GM18502 (cell line): ENCODE results near the gene SRGAP2C.
"Not testable (repeated sequence)": the region's sequence is repeated elsewhere in the genome, so short reads cannot be mapped to it uniquely, and the experiment has no call there.

ENCODE experiments used
- ATAC-seq: cut with Tn5 transposase; IDR thresholded peaks from one replicate; pipeline ENCODE4 v1.9.1; 2021; ENCODE audit warnings: mild to moderate bottlenecking; ENCODE audit not compliant: unreplicated experiment, poor library complexity

SRGAP2C gene

DNA sequence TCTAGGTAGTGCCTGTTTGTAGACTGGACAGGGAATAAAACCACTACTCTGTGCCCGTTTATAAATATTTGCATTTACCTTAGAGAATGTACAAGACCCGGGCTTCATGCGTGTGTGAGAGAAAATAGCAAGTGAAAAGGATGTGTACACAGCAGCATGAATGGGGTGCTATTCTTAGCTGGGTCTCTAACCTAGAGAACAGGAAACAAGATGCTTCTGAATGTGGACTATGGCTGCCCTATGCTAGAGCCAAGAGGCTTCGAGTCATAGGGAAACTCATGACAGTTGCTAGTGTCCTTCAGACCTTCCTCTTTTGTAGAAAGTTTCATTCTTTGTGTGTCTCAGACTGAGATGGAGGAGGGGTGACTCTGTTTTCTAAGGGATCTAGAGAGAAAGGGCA, 39.9 kb downstream of the SRGAP2C start:
- ATAC-seq, result peak; percentile 97

DNA sequence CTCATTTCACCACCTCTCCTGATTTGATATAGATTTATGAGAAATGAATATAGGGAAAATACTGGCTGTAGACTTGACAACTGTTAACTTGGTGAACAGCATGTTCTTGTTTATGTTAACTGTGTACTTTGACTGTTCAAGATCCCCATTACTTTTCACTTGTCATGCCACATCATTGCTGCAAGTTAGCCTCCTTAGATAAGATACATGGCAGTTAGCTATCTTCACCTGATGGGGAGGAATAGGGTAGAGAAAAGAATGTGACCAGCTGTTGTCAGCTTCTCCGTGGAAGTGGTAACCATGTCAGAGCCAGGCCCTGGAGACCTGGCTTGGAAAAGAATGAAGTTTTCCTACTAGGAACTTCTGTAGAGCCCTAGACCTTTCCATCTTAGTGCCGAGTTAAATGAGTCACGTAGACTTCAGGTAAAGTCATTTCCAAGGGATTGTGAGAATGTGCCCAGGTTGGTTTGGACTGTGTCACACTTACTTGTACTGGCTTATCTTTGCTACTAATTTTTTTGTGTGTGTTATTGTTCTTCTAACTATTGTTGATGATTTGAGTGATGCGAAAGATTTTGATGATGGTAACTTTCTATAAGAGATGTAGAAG, 41.6 kb downstream of the SRGAP2C start:
- ATAC-seq, result not testable (repeated sequence)

DNA sequence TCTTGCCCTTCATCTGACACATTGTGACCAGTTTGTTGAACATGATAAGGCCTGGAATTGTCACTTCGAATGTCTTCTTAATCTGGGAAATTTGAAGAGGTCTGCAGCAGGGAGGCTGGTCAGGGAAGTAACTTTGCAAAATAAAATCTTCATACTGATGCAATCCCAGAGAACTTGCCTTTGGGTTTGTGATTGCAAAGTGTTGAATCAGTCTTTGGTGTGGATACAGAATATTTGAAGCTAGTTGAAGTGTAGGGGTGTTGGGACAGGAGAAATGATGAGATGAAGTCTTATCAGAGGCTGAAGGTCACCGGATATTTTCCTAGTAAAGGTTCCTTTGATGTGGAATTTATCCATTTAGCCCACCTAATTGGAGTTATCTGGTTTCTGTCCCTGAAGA, 42.1 kb downstream of the SRGAP2C start:
- not testable (repeated sequence) for ATAC-seq

DNA sequence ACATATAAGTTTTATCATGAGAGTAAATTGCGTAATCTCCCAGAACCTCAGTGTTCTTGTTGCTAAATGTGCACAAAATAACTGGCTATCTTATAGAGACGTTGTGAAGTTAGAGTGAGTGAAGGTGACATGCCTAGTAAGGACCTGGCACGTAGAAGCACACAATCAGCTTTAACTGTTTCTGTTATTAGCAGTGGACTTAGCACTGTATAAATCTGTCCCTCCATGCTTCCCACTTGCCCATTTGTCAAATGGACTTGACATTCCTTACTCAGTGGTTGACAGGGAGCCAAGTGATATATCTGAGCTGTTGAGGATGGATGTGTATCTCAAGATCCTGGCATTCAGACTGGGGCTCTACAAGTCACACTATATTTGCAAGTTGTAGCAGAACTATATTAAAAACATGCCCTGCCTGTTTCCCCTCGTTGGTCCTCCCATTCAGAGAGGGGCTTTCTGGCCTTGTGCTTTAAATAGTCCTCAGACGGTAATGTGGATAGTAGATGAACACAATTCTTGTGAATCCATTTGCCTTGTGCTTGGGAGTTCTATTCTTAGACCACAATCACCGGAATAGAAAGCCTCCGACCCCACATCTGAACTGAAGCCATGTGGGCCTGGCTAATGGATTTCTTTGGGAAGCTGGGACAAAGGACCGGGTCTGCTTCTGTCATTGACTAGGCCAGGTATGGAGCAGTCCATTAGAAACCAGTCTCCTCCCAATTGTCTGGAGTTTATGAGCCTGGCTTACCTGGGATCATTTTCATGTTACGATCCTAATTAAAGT, 43.0 kb downstream of the SRGAP2C start:
- ATAC-seq, result not testable (repeated sequence)

DNA sequence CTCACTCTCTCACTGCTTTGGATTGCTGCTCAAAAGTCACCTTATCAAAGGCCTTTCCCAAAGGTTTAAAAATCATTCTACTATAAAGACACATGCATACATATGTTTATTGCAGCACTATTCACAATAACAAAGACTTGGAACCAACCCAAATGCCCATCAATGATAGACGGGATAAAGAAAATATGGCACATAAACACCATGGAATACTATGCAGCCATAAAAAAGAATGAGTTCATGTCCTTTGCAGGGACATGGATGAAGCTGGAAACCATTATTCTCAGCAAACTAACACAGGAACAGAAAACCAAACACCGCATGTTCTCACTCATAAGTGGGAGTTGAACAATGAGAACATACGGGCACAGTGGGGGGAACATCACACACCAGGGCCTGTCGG, 45.9 kb downstream of the SRGAP2C start:
- ATAC-seq, result not testable (repeated sequence)

DNA sequence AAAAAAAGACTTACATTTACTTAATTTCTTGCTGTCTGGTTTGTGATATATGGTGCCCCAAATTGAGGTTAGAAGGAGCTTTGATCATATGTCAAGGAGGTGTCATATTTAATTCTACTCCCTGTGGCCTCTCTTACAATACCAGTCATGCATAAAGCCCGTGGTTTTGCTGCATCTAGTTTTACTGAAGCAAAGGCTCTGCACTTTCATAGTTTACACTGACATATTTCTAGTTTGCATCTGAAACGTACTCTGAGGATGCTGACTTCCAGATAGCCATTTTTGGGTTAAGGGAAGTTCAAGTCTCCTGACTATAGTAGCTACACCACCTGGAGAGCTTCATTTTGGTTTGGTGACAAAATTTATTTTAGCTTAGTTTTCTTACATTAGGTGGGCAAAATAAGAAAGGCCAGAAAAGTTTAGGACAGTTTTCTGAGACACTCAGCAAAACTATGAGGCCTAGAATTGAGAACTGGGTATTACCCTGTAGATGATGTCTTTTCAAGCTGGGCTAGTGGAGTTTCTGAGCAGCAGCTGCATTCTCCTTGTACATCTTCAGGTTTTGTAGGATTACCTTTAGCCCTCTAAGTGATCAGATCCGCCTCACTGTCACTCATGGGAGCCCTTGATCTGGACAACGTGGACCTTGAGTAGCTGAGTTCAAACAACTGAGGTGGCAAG, 47.8 kb downstream of the SRGAP2C start:
- ATAC-seq, result peak; percentile 82

DNA sequence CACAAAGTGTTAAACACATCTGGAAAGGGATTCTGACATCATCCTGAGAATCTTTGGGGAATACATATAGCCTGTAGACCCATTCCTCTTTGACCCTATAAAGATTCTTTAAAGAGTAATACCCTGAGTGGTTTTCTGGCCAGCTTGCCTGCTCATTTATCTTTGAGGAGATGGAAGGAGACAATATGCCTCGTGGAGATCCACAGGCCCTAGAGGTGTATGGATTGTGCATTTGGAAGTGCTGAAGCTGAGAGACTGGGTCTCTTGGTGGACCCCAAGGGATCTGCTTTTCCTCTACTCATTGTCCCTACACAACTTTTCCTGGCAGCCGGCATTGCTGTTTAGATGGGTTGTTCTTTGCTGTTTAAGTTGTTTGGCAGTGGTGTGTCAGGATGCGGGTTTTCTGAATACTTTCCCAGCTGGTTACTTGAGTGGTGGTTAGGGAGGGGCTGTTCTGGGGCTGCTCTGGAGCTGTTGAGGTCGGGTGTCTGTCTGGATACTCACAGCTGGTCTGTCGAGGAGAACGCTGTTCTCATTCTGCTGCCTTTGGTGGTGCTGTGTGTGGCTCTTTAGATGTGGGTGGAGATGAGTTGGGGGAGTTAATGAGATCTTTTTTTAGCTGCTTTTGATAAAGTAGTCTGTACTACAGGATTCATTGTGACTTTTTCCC, 49.5 kb downstream of the SRGAP2C start:
- not testable (repeated sequence) for ATAC-seq

DNA sequence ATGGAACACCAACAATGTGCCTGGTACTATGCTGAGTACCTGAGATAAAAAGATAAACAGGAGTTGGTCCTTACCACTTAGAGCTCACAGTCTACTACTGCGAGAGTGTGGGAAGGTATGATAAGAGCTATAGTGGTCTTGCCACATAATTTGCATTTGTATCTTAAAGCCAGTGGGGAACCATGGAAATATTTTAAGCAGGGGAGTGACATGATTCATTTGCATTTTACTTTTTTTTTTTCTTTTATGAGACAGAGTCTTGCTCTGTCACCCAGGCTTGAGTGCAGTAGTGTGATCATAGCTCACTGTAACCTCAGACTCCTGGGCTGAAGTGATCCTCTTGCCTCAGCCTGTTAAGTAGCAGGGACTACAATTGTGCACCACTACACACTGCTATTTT, 53.6 kb downstream of the SRGAP2C start:
- peak; percentile 95 for ATAC-seq

DNA sequence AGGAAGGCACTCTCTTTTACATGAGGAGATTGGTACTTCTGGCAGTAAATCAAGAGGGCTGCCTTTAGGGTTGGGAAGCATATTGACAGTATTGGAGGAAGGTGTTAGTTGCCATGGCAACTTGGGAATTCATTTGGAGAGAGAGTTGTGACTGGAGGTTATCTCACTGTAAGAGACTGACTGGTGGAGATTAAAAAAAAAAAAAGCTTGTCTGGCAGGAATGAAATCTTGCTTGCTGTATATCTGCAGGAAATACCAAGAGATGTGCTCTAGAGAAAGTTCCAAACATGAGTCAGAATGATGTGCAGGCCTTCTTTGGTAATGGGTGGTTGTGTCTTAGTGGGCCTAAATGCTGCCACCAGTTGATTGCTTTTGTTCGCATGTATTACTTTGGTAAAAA, 59.1 kb downstream of the SRGAP2C start:
- ATAC-seq, result not testable (repeated sequence)

DNA sequence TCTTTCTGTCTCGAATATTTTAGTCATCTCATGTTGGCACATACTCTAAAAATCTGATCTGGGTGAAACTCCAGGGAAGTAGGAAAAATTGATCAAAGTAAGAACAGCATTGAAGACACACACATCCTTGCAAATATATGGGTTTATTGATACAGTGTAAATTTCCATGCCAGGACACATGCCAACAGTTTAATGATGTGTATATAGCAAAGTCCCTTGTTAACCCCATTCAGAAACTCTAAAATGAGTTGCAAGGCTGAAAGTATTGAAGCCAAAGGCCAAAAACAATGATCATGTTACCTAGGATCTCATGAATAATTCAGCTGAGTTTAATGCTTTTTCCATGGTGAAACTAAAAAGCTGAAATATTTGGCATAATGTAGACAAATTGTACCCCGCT, 61.6 kb downstream of the SRGAP2C start:
- ATAC-seq, result not testable (repeated sequence)

DNA sequence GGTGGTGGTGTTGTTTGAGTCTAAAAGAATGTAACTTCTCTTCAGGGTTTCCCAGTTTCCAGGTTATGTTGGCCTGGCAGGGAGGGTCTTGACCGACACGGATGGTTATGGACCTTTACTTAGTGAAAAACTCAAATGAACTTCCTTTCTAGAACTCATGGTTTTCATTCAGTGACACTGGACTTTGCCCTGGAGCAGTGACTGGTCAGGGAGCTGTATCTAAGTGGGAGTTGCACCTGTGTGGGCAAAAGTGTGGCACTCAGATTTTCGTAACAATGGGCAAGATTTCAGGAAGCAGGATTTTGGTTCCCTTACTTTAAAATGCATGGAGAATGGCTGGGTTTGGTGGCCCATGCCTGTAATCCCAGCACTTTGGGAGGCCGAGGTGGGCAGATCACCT, 67.9 kb downstream of the SRGAP2C start:
- not testable (repeated sequence) for ATAC-seq

DNA sequence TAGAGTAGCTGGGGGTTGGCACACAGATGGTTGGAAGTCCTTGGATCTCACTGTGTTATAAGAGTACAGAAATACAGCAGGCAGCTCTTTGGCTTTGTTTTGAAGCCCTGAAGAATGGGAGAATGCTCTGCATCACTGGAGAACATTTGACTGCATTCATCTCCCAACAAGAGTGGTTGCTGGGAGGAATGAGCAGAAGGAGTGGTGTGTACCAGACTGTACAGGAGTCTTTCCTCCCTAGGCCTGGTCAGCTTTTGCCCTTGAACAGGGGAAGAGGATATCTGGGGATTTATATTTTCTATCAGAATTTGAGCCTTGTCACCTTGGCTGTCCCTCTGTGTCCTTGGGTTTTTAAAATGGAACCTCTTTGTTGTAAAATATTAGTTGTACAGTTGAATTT, 69.8 kb downstream of the SRGAP2C start:
- not testable (repeated sequence) for ATAC-seq

DNA sequence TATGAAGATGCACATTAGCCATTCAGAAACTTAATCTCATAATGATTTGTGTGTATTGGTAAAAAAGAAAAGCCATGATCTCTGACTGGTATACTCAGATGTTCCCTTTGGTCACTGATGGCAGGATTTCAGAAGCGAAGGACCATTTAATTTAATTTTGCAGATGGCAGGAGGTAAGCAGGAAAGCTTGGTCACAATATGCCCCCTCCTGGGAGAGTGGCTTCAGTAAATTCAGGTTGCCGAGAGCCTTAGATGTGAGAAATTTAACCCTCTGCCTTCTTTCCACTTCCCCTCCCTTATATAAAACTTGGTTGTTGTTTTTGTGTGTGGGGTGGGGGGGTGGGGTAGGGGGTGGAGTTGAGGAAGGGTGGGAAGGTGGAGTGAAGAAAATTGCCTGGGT, 72.9 kb downstream of the SRGAP2C start:
- not testable (repeated sequence) for ATAC-seq

DNA sequence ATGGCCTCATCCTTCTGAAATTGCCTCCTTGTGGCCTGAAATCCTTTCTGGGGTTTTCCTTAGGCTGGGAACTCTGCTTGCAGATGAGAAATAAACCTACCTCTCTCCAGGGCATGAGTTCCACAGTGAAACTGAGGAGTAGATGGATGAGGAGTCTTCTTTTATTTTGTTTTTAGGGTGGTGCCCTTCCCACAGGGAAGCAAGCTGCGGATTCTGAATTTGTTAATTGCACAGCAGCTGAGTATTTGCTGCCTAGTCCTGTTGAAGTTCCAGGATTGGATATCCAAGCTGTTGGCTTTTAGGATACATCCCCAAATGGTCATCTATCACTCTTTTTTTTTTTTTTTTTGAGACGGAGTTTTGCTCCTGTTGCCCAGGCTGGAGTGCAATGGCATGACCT, 73.4 kb downstream of the SRGAP2C start:
- not testable (repeated sequence) for ATAC-seq

DNA sequence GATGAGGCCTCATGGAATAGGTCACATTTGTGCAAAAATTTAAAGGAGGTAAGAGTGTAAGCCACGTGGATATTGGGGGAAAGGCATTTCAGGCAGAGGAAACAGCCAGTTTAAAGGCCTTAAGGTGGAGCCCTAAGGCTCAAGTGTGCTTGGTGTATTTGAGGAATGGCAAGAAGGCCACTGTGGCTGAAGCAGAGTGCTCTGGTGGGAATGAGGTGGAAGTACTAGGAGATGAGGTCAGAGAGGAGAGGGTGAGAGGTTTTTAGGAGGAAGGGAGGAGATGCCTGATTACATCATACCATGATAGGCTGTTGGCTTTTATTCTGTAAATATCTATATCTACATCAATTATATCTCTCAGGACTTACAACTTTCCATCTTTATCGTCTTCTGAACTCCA, 75.4 kb downstream of the SRGAP2C start:
- ATAC-seq, result not testable (repeated sequence)

DNA sequence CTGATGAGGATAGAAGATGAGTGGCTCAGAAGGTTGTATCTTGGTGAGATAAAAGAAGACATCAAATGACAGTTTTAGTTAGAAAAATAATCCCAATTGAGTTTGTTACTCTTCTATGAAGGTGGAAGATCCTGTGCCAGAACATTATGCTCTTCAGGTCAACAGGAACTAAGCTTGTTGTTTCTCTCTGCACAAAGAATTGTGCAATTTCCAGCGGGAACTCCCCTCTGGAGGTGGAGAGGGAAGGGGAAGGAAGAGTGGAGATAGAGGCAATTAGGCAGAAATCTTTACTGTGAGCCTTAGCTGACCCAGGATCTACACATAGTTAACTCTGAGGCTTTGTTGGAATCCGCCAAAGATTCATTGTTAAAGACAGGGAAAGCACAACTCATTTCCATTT, 77.4 kb downstream of the SRGAP2C start:
- not testable (repeated sequence) for ATAC-seq

DNA sequence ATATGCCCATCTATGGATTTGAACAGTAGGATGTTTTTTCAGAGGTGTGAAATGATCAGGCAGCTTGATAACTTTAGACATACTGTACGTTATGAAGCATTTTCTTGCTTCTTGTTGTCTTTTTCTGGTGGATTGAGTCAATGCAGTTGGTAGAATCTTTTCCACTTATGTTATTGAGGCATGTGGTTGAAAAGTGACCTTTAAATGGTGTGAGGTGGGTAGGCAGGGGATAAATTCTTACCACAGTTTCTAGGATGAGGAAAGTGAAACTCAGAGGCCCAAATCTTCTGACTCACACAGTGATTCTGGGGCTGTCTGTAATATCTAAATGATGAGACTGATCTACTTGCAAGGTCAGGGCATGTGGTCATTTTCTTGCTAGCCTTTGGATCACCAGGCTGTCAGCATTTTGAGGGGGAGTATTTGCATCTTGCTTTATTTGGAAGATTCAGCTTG, 79.0 kb downstream of the SRGAP2C start:
- peak; percentile 81 for ATAC-seq

DNA sequence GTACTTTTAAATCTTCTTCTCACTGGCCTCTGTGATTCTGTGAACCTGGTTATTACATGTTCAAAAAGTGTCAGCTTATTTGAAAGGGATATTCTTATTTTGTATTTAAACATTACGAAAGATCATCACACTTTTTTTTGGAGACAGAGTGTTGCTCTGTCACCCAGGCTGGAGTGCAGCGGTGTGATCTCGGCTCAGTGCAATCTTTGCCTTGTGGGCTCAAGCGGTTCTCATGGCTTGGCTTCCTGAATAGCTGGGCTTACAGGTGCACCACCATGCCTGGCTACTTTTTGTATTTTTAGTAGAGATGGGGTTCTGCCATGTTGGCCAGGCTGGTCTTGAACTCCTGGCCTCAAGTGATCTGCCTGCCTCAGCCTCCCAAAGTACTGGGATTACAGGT, 82.3 kb downstream of the SRGAP2C start:
- ATAC-seq, result not testable (repeated sequence)

DNA sequence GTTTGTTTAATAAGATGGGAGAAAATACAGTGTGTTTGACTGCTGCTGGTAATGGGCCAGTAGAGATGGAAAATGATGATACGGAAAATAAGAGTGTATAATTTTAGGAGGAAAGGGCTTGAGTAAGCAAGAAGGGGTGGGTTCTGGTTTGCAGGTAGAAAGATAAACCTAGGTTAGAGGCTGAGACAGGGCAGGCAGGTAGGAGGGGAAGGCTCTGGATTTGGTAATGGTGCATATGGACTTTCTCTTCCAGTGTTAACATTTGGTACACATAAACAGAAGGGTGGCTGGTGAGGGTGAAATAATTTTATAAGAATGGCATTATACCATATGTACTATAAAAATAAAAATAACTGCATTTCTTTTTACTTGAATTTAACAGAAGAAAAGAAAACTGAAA, 84.5 kb downstream of the SRGAP2C start:
- ATAC-seq, result not testable (repeated sequence)

DNA sequence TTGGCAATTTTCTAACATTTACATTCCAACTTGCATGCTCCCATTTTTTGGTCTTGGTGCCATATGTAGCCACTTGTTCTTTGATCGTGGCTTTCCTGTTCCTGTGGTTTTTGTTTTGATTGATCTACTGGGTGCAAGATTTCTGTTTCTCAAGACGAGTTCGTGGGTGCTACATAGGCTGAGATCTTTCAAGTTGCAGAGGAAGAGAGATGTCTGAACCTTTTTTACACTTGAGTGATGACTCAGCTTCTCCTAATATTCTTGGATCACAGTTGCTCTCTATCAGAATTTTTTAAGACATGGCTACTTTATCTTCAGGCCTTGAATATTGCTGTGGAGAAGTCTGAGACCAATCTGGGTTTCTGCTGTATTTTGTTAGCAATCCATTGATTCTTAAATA, 85.2 kb downstream of the SRGAP2C start:
- peak; percentile 45 for ATAC-seq
